OCI-LY7 (cell line): ENCODE results near the gene CELF2.

Experiments used
- CTCF ChIP-seq: fragments of 200-600 bp; sonication (generic); conservative IDR thresholded peaks from 2 replicates; pipeline ENCODE4 v1.5.1; 2014; ENCODE audit warnings: mild to moderate bottlenecking, antibody characterized with exemption, low read length, moderate library complexity, mixed read lengths
- EZH2phosphoT487 ChIP-seq: fragments of 200-600 bp; sonication (generic); IDR thresholded peaks from 2 replicates; pipeline ENCODE4 v1.6.1; 2018; ENCODE audit warnings: low read depth, borderline replicate concordance, mild to moderate bottlenecking, mixed run types, antibody characterized with exemption, low read length, moderate library complexity, mixed read lengths

DNA sequence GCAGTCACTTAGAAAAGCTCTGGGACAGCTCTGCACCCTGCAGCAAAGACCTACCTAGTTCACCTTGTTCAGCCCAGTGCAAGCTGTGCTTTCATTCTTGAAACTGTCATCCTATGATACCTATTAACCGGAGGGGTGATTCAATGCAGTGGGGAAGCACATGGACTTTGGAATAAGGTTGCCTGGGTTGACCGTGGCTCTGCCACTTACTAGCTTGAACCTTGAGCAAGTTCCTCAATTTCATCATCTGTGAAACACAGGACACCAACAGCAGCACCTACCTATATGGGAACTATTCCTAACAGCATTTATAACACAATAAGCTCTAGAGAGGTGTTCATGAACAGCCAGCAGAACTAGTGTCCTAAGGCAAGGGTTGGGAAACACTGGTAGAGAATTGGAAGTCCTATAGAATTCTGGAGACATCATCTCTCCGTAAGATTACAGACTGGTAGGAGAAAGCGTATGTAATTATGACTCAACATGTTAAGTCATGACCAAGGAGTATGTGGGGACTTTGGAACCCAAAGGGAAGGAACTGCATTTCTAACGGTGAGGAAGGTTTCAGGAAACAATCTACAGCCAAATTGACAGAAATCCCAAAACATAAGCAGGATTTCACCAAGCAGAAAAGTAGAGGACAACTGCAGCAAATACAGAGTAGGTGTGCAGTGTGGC lies 323.8 kb downstream of the CELF2 start:
- no peak for TF ChIP-seq CTCF
- TF ChIP-seq EZH2phosphoT487 = no peak
